Type B pancreatic cell (in vitro differentiated cells): ENCODE results near the gene TCF20. TPM values are rescaled to one million over a fixed set of nuclear protein-coding genes. Genes with fewer than 3 reads are reported as not detected.
A peak's percentile ranks its signal among the peaks of the same experiment; 100 is the strongest.

ENCODE experiments used
- DNase-seq: peaks from one replicate; pipeline ENCODE4 v3.0.0; 2021; ENCODE audit warnings: mixed read lengths; ENCODE audit not compliant: unreplicated experiment; ENCODE audit errors: extremely low spot score
- H3K27ac Mint-ChIP-seq: 2 replicates; pipeline ENCODE4 v1.8.0; 2021; ENCODE audit warnings: mild to moderate bottlenecking, mixed read lengths
- H3K27me3 Mint-ChIP-seq: 2 replicates; pipeline ENCODE4 v1.8.0; 2021; ENCODE audit warnings: mixed read lengths
- H3K36me3 Mint-ChIP-seq: 2 replicates; pipeline ENCODE4 v1.8.0; 2021; ENCODE audit warnings: mixed read lengths
- H3K4me1 Mint-ChIP-seq: one replicate; pipeline ENCODE4 v1.8.0; 2021; ENCODE audit warnings: mixed read lengths; ENCODE audit not compliant: unreplicated experiment
- H3K4me3 Mint-ChIP-seq: 2 replicates; pipeline ENCODE4 v1.8.0; 2021; ENCODE audit warnings: mild to moderate bottlenecking, mixed read lengths
- H3K9me3 Mint-ChIP-seq: 2 replicates; pipeline ENCODE4 v1.8.0; 2021; ENCODE audit warnings: mixed read lengths
- total RNA-seq: library from RNA; stranded (reverse); gene quantifications from 2 replicates; pipeline ENCODE4 v1.2.1, GENCODE V29; 2021; ENCODE audit warnings: low replicate concordance
- TF ChIP-seq, protein P1 (sequence below): fragments of 200-600 bp; sonication (generic); conservative IDR thresholded peaks from 2 replicates; pipeline ENCODE4 v1.5.0; 2021; ENCODE audit warnings: antibody characterized with exemption, mild to moderate bottlenecking

The TCF20 gene
- total RNA-seq, 1 donor from 2014 or later = 65.1 TPM

DNA sequence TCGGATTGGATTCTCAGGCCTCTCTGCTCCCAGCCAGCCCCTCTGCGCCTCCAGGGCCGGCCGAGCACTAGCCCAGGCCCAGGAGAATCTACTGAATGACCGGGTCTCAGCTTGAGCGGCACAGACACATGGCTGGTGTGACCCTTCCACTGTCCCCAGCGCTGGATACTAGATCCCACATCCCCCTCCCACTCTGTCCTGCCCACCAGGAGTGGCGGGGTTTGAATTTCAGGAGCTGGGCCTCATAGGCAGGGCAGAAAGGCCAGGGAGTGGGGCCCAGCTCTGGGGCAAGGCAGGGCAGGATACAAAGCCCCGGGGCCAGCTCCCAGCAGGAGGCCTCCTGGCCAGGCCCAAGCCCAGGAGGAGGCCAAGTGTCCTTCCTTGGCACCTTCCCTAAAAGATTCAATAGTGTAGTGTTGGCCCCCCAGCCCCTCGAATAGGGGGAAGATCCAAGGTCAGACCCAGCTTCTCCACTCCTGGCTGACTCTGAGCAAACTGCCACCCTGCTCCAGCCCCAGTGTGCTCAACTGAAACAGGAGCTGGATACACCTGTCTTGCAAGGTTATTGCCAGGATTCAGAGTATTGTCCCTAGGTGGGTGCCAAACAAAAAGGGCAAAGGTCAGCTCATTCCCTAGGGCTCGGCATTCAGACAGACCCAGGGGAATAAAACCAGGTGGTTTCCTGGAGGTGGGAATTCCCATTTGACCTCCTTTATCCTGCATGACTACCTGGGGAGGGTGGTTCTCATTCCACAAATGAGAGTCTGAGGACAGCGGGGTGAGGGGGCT, 22.5 kb upstream of the TCF20 start:
- Mint-ChIP-seq H3K27ac (no peak overlapping the region), H3K27me3 (peaks cover 3% of the 10 kb centered on the region), H3K4me1 (peaks cover 28% of the 10 kb centered on the region), H3K4me3 (no peak overlapping the region), H3K36me3 (no peaks in the 10 kb centered on the region), H3K9me3 (no peaks in the 10 kb centered on the region)
- TF ChIP-seq, protein P1, sequence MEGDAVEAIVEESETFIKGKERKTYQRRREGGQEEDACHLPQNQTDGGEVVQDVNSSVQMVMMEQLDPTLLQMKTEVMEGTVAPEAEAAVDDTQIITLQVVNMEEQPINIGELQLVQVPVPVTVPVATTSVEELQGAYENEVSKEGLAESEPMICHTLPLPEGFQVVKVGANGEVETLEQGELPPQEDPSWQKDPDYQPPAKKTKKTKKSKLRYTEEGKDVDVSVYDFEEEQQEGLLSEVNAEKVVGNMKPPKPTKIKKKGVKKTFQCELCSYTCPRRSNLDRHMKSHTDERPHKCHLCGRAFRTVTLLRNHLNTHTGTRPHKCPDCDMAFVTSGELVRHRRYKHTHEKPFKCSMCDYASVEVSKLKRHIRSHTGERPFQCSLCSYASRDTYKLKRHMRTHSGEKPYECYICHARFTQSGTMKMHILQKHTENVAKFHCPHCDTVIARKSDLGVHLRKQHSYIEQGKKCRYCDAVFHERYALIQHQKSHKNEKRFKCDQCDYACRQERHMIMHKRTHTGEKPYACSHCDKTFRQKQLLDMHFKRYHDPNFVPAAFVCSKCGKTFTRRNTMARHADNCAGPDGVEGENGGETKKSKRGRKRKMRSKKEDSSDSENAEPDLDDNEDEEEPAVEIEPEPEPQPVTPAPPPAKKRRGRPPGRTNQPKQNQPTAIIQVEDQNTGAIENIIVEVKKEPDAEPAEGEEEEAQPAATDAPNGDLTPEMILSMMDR = no peak
- no peak for DNase-seq

DNA sequence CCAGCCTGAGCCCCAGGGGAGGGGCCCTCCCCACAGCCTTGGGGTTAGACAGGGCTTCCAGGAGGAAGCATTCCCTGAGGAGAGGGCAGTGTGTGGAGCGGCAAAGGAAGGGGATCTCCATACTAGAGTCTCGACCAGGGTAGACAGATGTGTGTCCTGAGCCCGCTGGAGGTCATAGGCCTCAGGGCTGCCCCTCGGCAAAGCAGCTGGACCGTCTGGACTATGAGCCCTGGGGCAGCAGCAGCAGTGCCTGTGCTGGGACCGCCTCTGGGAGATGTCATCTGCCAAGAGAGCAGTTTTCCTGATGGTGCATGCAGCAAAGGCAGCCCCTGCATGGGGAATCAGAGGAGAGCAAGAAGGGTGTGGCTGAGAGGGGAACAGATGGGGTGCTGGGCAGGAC, 20.8 kb upstream of the TCF20 start:
- DNase-seq = no peak
- Mint-ChIP-seq H3K36me3 (no peaks in the 10 kb centered on the region), H3K4me1 (peaks cover 34% of the 10 kb centered on the region), H3K4me3 (no peak overlapping the region), H3K9me3 (no peaks in the 10 kb centered on the region), H3K27ac (peak overlapping the region; percentile 32), H3K27me3 (peaks cover 8% of the 10 kb centered on the region)
- TF ChIP-seq, protein P1 = no peak

DNA sequence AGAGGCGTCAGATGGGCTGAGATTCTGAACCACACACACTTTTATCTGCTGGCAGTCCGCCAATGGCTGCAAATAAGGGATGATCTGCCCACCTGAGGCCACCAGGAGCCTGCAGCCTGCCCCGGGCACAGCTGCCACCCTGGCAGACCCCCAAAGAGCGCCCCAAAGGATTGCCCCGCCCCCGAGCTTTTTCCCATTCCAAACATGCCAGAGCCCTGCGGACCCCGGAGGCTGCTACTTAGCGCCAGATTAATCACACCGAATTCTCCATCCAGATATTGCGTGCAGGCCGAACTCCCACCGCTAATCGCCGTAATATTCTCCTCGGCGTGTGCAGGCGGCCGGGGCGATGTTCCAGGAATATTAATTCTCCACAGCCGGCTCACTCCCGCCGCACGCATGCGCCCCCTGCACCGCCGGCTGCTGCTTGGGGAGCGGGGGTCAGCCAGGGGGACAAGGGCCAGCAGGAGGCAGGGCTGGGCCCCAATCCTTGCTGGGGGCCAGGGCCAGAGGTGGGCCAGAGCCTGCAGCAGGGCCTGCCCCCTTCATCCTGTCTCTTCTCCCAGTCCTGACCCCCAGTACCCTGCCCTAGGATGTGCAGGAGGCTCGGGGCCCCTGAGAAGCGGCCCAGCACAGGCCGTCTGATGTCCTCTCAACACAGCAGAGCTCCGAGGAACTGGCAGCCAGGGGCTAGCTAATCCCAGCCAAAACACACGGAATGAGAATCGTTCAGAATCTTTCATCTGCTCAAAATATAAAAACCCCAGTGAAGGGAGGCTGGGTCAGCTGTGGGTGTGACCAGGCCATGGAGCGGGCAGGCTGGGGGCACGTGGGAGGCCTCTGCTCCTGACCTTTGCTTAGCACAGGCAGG, 19.5 kb upstream of the TCF20 start:
- Mint-ChIP-seq H3K27ac (peak overlapping the region; percentile 62), H3K4me3 (peak overlapping the region; percentile 47), H3K27me3 (peaks cover 16% of the 10 kb centered on the region), H3K4me1 (peaks cover 35% of the 10 kb centered on the region), H3K36me3 (no peaks in the 10 kb centered on the region), H3K9me3 (no peaks in the 10 kb centered on the region)
- TF ChIP-seq, protein P1 = no peak
- no peak for DNase-seq

DNA sequence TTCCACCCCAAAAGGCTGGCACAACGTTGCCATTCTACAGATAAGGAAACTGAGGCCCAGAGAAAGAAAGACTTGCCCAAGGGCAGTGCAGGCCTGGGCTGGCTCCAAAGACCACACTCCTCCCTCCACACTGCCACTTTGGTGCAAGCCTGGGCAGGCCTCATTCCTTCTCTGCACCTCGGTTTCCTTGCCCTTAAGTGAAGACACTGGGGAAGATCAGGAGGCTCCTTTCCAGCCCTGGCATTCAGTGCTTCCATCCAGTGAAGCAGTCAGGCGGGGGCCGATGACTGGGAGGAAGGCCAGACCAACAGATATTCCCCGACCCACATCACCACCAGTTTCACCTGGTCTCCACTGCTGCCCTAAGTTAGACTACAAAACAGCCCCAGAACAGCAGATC, 18.3 kb upstream of the TCF20 start:
- Mint-ChIP-seq H3K9me3 (no peaks in the 10 kb centered on the region), H3K4me3 (no peak overlapping the region), H3K27ac (peak overlapping the region; percentile 62), H3K4me1 (peaks cover 28% of the 10 kb centered on the region), H3K27me3 (peaks cover 22% of the 10 kb centered on the region), H3K36me3 (no peaks in the 10 kb centered on the region)
- DNase-seq = no peak
- TF ChIP-seq, protein P1 = no peak

DNA sequence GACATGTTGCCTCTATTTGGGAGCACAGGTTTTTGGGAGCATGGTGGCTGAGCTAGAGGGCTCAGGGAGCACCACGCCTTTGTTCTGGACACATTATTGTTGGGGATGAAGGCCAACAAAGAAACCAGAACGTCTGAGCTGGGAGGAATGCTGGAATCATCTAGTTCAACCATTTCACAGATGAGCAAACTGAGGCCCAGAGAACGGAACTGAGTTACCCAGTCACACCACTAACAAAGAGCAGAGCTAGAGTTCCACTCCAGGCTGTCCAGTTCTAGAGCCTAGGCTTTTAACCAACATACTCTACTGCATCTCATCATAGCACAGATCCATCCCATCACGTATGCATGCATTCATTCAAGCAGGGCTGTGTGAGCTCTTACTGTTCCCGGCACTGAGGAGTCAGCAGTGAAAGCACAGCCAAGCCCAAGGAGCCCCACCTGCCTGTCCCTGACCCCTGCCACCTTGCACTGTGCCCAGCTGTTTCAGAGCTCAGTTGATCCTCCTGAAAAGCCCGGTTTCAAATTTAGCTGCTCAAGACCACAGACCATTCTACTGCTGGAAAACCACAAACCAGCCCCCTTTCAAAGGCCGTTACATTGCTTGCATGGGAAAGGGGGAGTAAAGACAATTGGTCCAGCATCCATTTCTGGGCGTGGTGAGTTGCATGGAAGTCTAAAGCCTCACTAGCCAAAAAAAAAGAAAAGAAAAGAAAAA, 16.9 kb upstream of the TCF20 start:
- no peak for DNase-seq
- no peak overlapping the region for H3K4me3 Mint-ChIP-seq
- H3K4me1 Mint-ChIP-seq = peaks cover 33% of the 10 kb centered on the region
- H3K27ac Mint-ChIP-seq = no peak overlapping the region
- peaks cover 29% of the 10 kb centered on the region for H3K27me3 Mint-ChIP-seq
- TF ChIP-seq, protein P1 = no peak
- no peaks in the 10 kb centered on the region for H3K9me3 Mint-ChIP-seq
- H3K36me3 Mint-ChIP-seq = no peaks in the 10 kb centered on the region
